Measurements from ENCODE around the gene NANP. TPM values are rescaled to one million over a fixed set of nuclear protein-coding genes. Genes with fewer than 3 reads are reported as not detected.
"Not testable (repeated sequence)": the region's sequence is repeated elsewhere in the genome, so short reads cannot be mapped to it uniquely, and the experiment has no call there.

Gene NANP
- total RNA-seq, 1 donor from 2014 or later: 6.6 TPM

GRCh38 chr20:25608774-25609173 is 15.0 kb downstream of the NANP start:
- intact Hi-C loops (cut with micrococcal nuclease): no loop called here

- intact Hi-C loops (cut with micrococcal nuclease): no loop called here
Measured at GRCh38 chr20:25606094-25606695, 17.6 kb downstream of the NANP start.

GRCh38 chr20:25605148-25605547 is 18.7 kb downstream of the NANP start:
- intact Hi-C loops (cut with micrococcal nuclease): no loop called here

GRCh38 chr20:25604611-25605010 is 19.2 kb downstream of the NANP start:
- intact Hi-C loops (cut with micrococcal nuclease): no loop called here

DNA sequence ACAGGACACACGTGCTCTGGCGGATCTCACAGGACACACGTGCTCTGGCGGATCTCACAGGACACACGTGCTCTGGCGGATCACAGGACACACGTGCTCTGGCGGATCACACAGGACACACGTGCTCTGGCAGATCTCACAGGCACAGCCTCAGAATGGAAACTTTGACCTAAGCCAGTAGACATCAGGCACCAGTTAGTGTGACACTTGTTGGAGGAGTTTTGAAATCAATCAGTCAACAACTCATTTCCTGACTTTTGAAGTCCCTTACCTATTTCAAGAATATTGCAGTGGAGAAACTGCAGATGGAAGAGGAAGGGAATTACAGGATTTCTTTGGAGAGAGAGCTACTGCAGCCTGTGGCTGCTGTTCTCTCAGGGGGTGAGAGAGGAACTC is 20.9 kb downstream of the NANP start:
- intact Hi-C loops (cut with micrococcal nuclease): not testable (repeated sequence)

- intact Hi-C loops (cut with micrococcal nuclease): not testable (repeated sequence)
Measured at GRCh38 chr20:25602191-25602913, 21.5 kb downstream of the NANP start.

- intact Hi-C loops (cut with micrococcal nuclease): no loop called here
Measured at GRCh38 chr20:25601659-25602058, 22.2 kb downstream of the NANP start.

- intact Hi-C loops (cut with micrococcal nuclease): no loop called here
Measured at GRCh38 chr20:25600632-25601031, 23.2 kb downstream of the NANP start.

GRCh38 chr20:25592135-25592852 is 31.5 kb downstream of the NANP start:
- intact Hi-C loops (cut with micrococcal nuclease): no loop called here

DNA sequence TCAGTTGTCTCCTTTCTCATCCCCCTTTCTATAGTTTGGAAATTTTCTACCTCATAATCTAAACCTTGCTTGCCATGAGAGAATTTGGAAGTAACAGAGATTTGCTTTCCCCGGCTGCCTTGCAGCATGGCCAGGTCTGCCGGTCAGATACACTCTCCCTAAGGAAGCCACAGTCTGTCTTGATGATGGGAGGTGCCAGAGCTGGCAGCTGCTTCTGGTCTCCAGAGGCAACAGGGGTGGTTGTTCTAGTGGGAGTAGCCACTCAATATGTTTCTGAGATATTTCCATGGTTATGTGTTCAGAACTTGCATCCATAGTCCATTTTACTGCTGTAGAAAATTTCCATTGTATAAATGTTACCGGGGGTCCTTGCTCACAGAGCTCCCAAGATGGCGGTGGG is 33.0 kb downstream of the NANP start:
- intact Hi-C loops (cut with micrococcal nuclease): not testable (repeated sequence)

DNA sequence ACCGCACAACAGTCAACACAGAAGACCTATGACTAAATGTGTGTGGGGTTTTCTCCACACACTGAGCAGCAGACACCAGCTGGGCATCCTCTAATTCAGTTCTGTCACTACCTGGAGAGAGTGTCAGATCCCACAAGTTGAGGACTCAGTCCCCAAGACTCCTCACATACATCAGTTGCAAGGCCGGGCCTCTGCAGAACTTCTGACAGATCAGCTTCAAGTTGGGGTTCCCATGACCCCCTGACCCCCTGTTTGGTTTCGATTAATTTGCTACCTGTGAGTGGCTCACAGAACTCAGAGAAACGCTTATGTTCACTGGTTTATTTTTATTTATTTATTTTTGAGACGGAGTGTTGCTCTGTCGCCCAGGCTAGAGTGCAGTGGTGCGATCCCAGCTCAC is 35.3 kb downstream of the NANP start:
- intact Hi-C loops (cut with micrococcal nuclease): no loop called here

GRCh38 chr20:25587536-25587935 is 36.3 kb downstream of the NANP start:
- intact Hi-C loops (cut with micrococcal nuclease): no loop called here

DNA sequence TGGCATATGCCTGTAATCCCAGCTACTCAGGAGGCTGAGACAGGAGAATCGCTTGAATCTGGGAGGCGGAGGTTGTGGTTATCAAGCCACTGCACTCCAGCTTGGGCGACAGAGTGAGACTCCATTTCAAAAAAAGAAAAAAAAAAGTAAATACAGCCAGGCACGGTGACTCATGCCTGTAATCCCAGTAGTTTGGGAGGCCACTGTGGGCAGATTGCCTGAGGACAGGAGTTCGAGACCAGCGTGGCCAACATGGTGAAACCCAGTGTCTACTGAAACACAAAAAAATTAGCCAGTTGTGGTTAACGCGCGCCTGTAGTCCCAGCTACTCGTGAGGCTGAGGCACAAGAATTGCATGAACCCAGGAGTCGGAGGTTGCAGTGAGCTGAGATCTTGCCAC is 36.9 kb downstream of the NANP start:
- intact Hi-C loops (cut with micrococcal nuclease): no loop called here

GRCh38 chr20:25584905-25585704 is 38.7 kb downstream of the NANP start, which contains the start of gene NINL:
NINL (minus strand) TSS chr20:25585531; CDS start chr20:25526587, 58,944 bp downstream.
- intact Hi-C loops (cut with micrococcal nuclease): loop anchor here (1.0 kb wide), 2 partner anchors 39 to 111 kb away; partner anchors contain the start of genes NANP and ZNF337

DNA sequence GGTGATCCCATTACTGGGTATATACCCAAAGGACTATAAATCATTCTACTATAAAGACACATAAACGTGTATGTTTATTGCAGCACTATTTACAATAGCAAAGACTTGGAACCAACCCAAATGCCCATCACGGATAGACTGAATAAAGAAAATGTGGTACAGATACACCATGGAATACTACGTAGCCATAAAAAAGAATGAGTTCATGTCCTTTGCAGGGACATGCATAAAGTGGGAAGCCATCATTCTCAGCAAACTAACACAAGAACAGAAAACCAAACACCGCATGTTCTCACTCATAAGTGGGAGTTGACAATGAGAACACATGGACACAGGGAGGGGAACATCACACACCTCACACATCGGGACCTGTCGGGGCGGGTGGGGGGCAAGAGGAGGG is 40.2 kb downstream of the NANP start:
- intact Hi-C loops (cut with micrococcal nuclease): loop anchor here (1.0 kb wide), 1 partner anchor 113 kb away; the partner anchor contains the start of gene ZNF337

DNA sequence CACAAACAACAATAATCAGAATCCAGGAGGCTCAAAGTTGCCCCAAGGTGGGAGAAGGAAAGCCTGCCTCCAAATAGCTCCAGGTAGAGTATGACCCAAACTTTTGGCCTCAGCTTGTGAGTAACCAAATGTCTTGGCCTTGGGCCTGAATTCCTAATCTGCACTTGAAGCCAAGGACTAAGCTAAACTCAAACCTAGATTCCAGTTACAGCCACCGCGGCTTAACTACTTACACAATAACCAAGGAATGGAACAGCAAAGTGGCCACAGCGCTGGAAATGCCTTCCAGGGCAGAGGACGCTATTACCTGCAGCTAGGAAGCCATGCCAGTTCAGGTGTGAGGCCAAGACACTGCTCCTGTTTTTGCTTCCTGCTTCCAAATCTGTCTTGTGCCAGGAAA is 43.1 kb downstream of the NANP start:
- intact Hi-C loops (cut with micrococcal nuclease): no loop called here

DNA sequence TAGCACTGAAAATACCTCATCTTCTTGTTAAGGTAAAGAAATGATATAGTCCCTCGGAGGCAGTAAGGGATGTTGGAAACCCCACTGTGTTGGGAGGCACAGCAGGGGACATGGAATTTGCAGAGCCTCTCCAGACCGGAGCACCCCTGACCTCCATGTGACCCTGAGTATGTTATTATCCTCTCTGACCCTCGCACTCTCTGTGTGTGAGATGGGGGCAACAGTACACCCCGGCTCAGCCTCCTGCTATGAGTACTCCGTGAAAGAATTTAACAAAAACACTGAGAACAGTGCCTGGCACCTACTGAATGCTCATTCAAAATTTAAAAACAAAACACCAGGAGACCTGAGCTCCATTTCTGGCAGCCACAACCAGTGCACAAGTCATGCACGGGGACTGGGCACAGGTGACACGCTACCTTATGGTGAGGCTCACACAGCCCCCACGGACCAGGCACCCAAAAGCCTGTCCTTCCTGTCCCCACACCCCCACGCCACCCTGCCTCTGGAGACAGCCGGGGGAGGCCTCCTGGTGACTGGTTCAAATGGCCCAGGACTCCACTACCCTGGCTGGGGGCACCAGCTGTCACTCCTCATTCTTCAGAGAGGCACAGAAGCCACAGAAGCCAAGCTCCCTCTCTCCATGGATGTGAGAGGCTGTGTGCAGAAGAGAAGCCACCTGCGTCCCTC is 44.6 kb downstream of the NANP start:
- intact Hi-C loops (cut with micrococcal nuclease): loop anchor here (10.0 kb wide), 1 partner anchor 84 kb away; no protein-coding TSS in a partner anchor

DNA sequence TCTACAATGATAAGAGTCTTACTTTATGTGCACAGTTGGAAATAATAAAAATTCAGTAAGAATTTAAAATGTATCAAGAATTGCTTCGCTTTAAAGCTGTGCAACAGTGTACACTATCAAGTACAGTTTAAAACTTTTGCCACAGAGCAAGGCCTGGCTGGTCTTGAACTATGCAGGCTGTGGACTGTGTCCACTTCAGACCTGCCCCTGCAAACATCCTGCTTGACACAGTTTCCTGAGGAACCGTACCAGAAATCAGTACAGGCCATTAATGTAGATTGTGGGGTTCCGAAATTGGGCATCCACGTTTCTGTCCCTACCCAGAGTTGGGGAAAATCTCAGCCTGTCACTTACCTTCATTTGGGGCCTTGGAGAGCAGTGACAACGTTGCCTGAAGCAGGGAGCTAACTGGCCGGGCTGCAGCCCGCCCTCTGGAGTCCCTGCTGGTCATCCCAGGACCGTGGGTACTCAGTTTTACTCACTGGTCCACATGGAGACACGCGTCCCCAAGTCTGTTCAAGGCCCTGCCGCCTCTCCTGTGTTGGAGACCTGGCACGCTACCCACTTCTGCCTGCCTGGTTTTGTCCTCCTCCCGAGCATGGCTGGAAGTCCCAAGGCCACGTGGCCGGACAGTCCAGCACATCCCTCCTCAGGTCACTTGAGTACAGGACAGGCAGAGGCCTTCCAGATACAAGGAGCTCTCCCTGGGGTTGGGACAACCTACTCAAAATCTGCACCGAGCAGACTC is 46.9 kb downstream of the NANP start:
- intact Hi-C loops (cut with micrococcal nuclease): loop anchor here (10.0 kb wide), 1 partner anchor 82 kb away; no protein-coding TSS in a partner anchor

- intact Hi-C loops (cut with micrococcal nuclease): loop anchor here (10.0 kb wide), 1 partner anchor 80 kb away; no protein-coding TSS in a partner anchor
Measured at GRCh38 chr20:25574411-25574810, 49.4 kb downstream of the NANP start.

Data from T-helper 2 cell treated with Interferon-gamma antibody and Interleukin-4, amounts not matched to agents 100 ng/mL and 5 ng/mL, for 36 hours (primary cell).